ENCODE data around the gene EML3. TPM values are rescaled to one million over a fixed set of nuclear protein-coding genes. Genes with fewer than 3 reads are reported as not detected.
A peak's percentile ranks its signal among the peaks of the same experiment; 100 is the strongest.

Gene EML3
- total and polyA plus RNA-seq, 2 of the 8 experiments (the other 6 are each of a cell fraction or from before 2014, with no cell fraction given) = 19.2 to 29.9 TPM

DNA sequence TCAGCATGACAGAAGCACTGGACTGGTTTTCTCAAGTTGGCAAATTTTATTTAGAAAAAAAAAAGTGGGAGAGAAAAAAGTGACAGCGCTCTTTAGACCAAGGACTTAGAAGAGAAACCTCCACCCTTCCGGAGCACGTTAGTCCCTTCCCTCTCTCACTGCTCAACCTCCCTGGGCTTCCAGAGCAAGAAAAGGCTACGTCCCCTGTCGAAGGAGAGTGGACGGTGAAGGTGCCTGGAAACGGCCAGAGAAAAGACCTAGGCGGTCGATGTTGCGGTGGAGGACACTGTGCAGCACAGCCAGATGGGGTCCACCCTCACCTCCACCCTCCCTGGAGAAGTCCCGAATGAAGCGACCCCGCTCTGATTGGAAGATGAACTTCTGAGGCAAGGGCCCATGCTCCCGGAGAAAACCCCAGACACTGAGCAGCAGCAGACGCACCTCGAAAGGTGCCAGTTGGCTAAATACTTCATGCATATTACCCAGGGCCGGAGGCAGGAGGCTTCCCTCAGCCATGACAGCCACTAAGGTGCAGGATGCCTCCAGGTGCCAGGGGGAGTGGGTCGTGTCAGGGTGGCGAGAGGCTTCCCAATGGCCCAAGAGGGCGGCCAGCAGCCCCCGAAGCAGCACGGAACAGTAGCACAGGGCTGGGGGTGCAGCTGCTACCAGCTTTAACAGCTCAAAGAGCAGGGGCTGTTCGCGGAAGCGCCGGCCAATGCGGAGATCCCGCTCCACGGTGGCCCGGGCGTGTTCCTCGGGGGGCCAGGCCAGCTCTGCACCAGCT, 34.4 kb upstream of the EML3 start:
- TF ChIP-seq TEAD4 (IDR thresholded peaks at IDR 0.05; ENCODE audit: low read depth, low read length) (no peak), POU5F1 (IDR thresholded peaks at IDR 0.05; ENCODE audit: low read depth, low read length) (no peak), RBBP5 (IDR thresholded peaks at IDR 0.05; ENCODE audit: borderline replicate concordance, low read depth, low read length) (no peak), RFX5 (IDR thresholded peaks at IDR 0.05; ENCODE audit: borderline replicate concordance, low read depth, low read length) (no peak), SAP30 (IDR thresholded peaks at IDR 0.05; ENCODE audit: insufficient read depth, insufficient replicate concordance, low read length) (no peak), SP1 (IDR thresholded peaks at IDR 0.05; ENCODE audit: low read depth, low read length) (no peak), BACH1 (IDR thresholded peaks at IDR 0.05; ENCODE audit: low read length) (no peak), HDAC6 (IDR thresholded peaks at IDR 0.05; ENCODE audit: low read depth, low read length) (no peak)
- CTCF ChIA-PET (ENCODE audit: partially characterized antibody) = interaction anchor here (0.8 to 2.0 kb wide), 7 partner anchors 18 to 122 kb away, joined by 3 to 12 read pairs (median 4); partner anchors contain the start of genes C11orf98 and CSKMT
- peak overlapping the region in 1 of 4 experiments; percentile 86; a peak in 4 of 8 replicates for H3K4me3 ChIP-seq (ENCODE audit: extremely low read depth in 1 of 4, insufficient read depth in 2 of 4, low read depth in 3 of 4, low read length in 4 of 4)
- H2BK15ac ChIP-seq (ENCODE audit: low read length) = no peak overlapping the region
- no peak overlapping the region for H3K4ac ChIP-seq (replicated peaks; ENCODE audit: insufficient read length, low read depth, low read length)
- H2BK5ac ChIP-seq (ENCODE audit: low read depth, low read length) = no peak overlapping the region
- peaks cover 10% of the 10 kb centered on the region for H3K79me1 ChIP-seq (ENCODE audit: low read depth, low read length)
- H2BK120ac ChIP-seq (replicated peaks; ENCODE audit: low read depth, low read length) = no peak overlapping the region
- peak overlapping the region; percentile 20 to 35; a peak in 3 of 4 replicates for H3K4me2 ChIP-seq (ENCODE audit: insufficient read depth in 1 of 2, low read depth in 2 of 2, low read length in 2 of 2)
- H2BK20ac ChIP-seq (ENCODE audit: low read length) = no peak overlapping the region
- no peak for FAIRE-seq
- no peak overlapping the region for H3K56ac ChIP-seq (replicated peaks; ENCODE audit: insufficient read length, low read depth, low read length)
- no peak overlapping the region for H3K27ac ChIP-seq (ENCODE audit: low read depth, low read length)
- no peaks in the 10 kb centered on the region; a peak in 2 of 7 replicates for H3K4me1 ChIP-seq (replicated peaks in 1 of 4; ENCODE audit: control insufficient read depth in 3 of 4, insufficient read depth in 4 of 4, low read length in 3 of 4)
- H2AK5ac ChIP-seq (ENCODE audit: low read depth, low read length) = no peak overlapping the region
- H2AFZ ChIP-seq (ENCODE audit: low read length) = no peak overlapping the region
- peaks cover 3 to 21% of the 10 kb centered on the region in 2 experiments for H4K20me1 ChIP-seq (replicated peaks in 1 of 2; ENCODE audit: control insufficient read depth in 1 of 2, insufficient read depth in 2 of 2, low read length in 2 of 2)
- peaks cover 0 to 28% (median 7%) of the 10 kb centered on the region in 4 experiments; a peak in 6 of 8 replicates for H3K36me3 ChIP-seq (ENCODE audit: control insufficient read depth in 2 of 4, insufficient read depth in 4 of 4, low read length in 3 of 4)
- H3K9ac ChIP-seq (replicated peaks in 1 of 4; ENCODE audit: extremely low read depth in 1 of 4, low read depth in 3 of 4, low read length in 3 of 4) = no peak overlapping the region
- no peak overlapping the region; the same call in 1 of the 2 replicates for H4K8ac ChIP-seq (ENCODE audit: extremely low read depth, insufficient read depth, low read length)
- WGBS, 2 experiments (ENCODE audit: extremely low coverage in 1 of 2, insufficient coverage in 1 of 2, insufficient read length in 1 of 2, insufficient replicate concordance in 2 of 2, low coverage in 1 of 2, low lambda C conversion rate in 2 of 2, missing lambda C conversion rate in 1 of 2) = 80% methylated on average over 30 of the region's 32 CpGs; no CpG with 5 or more reads in 1 of the 2 experiments
- peaks cover 11 to 50% of the 10 kb centered on the region in 2 experiments for H3K79me2 ChIP-seq (ENCODE audit: control insufficient read depth in 1 of 2, insufficient read depth in 2 of 2, low read length in 2 of 2)
- no peaks in the 10 kb centered on the region for H3K27me3 ChIP-seq (replicated peaks in 1 of 4; ENCODE audit: control insufficient read depth in 3 of 4, extremely low read depth in 1 of 4, insufficient read depth in 3 of 4, low read length in 3 of 4)
- no peak overlapping the region for H2BK12ac ChIP-seq (ENCODE audit: low read depth, low read length)
- H4K91ac ChIP-seq (replicated peaks; ENCODE audit: insufficient read length, low read length) = no peak overlapping the region
- H3K14ac ChIP-seq (ENCODE audit: insufficient read length) = no peak overlapping the region
- H4K5ac ChIP-seq (ENCODE audit: insufficient read length, low read depth, low read length) = no peak overlapping the region
- no peaks in the 10 kb centered on the region for H3K9me3 ChIP-seq (ENCODE audit: insufficient read depth in 2 of 2, low read depth in 1 of 2, low read length in 1 of 2)
- no peak overlapping the region for H3K23ac ChIP-seq (ENCODE audit: insufficient read length)
- peaks cover 5% of the 10 kb centered on the region; the same call in 1 of the 2 replicates for H3K23me2 ChIP-seq (ENCODE audit: low read depth, low read length)
- DNase-seq (ENCODE audit: low read depth in 1 of 2, low spot score in 2 of 2) = no peak
- no peak overlapping the region for H3K18ac ChIP-seq (ENCODE audit: extremely low read depth, low read length)
- POLR2A ChIA-PET (ENCODE audit: partially characterized antibody) = interaction anchor here (0.5 to 50.4 kb wide), 15 partner anchors 10 to 208 kb away, joined by 3 to 2041 read pairs (median 6); partner anchors contain the start of genes B3GAT3, BSCL2, C11orf98 and CSKMT
